Tibial nerve (tissue), 3 donors: Measurements from ENCODE around the gene NEUROD2.

ENCODE experiments used
- CTCF ChIP-seq, 5 experiments: fragments of 200-600 bp in 3 of 5; fragments of 450-650 bp in 2 of 5; sonication (generic) in 3 of 5; IDR thresholded peaks; one replicate each; pipeline ENCODE4 v1.5.1; 2016 to 2019; ENCODE audit warnings: antibody characterized with exemption in 5 of 5, mild to moderate bottlenecking in 3 of 5, moderate library complexity in 2 of 5
- POLR2A ChIP-seq, 2 donors: fragments of 450-650 bp; IDR thresholded peaks; one replicate each; pipeline ENCODE4 v1.6.1; 2017; ENCODE audit warnings: antibody characterized with exemption in 2 of 2, mild to moderate bottlenecking in 2 of 2, moderate library complexity in 2 of 2

GRCh38 chr17:39576187-39576586 is 31.5 kb downstream of the NEUROD2 start:
- TF ChIP-seq CTCF (IDR thresholded peaks at IDR 0.05) (peak in 1 of 5 experiments; percentile 17), POLR2A (IDR thresholded peaks at IDR 0.05) (no peak)
